HG03103 (cell line): Measurements from ENCODE around the gene TSC1.

Source experiments
- ATAC-seq: cut with Tn5 transposase; IDR thresholded peaks from one replicate; pipeline ENCODE4 v1.9.1; 2021; ENCODE audit warnings: low read depth; ENCODE audit not compliant: unreplicated experiment

The TSC1 gene

GRCh38 chr9:132873403-132873802 is 71.0 kb downstream of the TSC1 start:
- no peak for ATAC-seq

GRCh38 chr9:132869266-132869665 is 75.2 kb downstream of the TSC1 start:
- ATAC-seq: no peak

- ATAC-seq: no peak
Measured at GRCh38 chr9:132866898-132867297, 77.5 kb downstream of the TSC1 start.

GRCh38 chr9:132864691-132865090 is 79.7 kb downstream of the TSC1 start:
- no peak for ATAC-seq

GRCh38 chr9:132864277-132864676 is 80.1 kb downstream of the TSC1 start:
- ATAC-seq: no peak

GRCh38 chr9:132863096-132863495 is 81.3 kb downstream of the TSC1 start:
- ATAC-seq: no peak

- ATAC-seq: no peak
Measured at GRCh38 chr9:132862533-132862932, 81.9 kb downstream of the TSC1 start.

- ATAC-seq: no peak
Measured at GRCh38 chr9:132861666-132862065, 82.8 kb downstream of the TSC1 start.

GRCh38 chr9:132858751-132859150 is 85.7 kb downstream of the TSC1 start:
- ATAC-seq: no peak

- no peak for ATAC-seq
Measured at GRCh38 chr9:132857616-132858342, 86.6 kb downstream of the TSC1 start.

- no peak for ATAC-seq
Measured at GRCh38 chr9:132857031-132857430, 87.4 kb downstream of the TSC1 start.

- no peak for ATAC-seq
Measured at GRCh38 chr9:132855904-132856303, 88.5 kb downstream of the TSC1 start.

- ATAC-seq: no peak
Measured at GRCh38 chr9:132854832-132855231, 89.6 kb downstream of the TSC1 start.

GRCh38 chr9:132853482-132853881 is 90.9 kb downstream of the TSC1 start:
- ATAC-seq: no peak

GRCh38 chr9:132849185-132849706 is 95.2 kb downstream of the TSC1 start:
- no peak for ATAC-seq

- ATAC-seq: no peak
Measured at GRCh38 chr9:132846918-132847515, 97.4 kb downstream of the TSC1 start.

- no peak for ATAC-seq
Measured at GRCh38 chr9:132846109-132846917, 98.1 kb downstream of the TSC1 start.

- ATAC-seq: no peak
Measured at GRCh38 chr9:132842124-132843044, 102.0 kb downstream of the TSC1 start.
